GM12878 (cell line): ENCODE measurements around the gene VPS39. TPM values are rescaled to one million over a fixed set of nuclear protein-coding genes. Genes with fewer than 3 reads are reported as not detected.

Experiments
- ATAC-seq: fragments of 200-7000 bp; cut with Tn5 transposase; 3 replicates; pipeline ENCODE4 v1.9.1; 2020; ENCODE audit warnings: mild to moderate bottlenecking, moderate library complexity
- BruUV-seq: library from RNA; stranded (reverse); fragments of 400-500 nt; replicated peaks from 2 replicates; lab custom pipeline; 2021; lab: Mats Ljungman, UMichigan
- CTCF ChIA-PET: fragments of 300-600 bp; sonication (Branson Sonifier 250); formaldehyde crosslinking; extraction: SDS; loops from one replicate; lab custom pipeline; 2021; ENCODE audit warnings: inconsistent platforms; lab: Yijun Ruan, JAX
- POLR2A ChIA-PET: fragments of 350-600 bp; formaldehyde crosslinking; extraction: SDS; loops from one replicate; lab custom pipeline; 2021; ENCODE audit warnings: inconsistent platforms; lab: Charles Lee
- RAD21 ChIA-PET: fragments of 300-600 bp; sonication (Branson Sonifier 250); formaldehyde crosslinking; loops from one replicate; lab custom pipeline; 2023; ENCODE audit warnings: antibody characterized with exemption; ENCODE audit not compliant: unreplicated experiment; lab: Charles Lee
- SMC1A ChIA-PET: fragments of 300-600 bp; sonication (Branson Sonifier 250); formaldehyde crosslinking; loops from one replicate; lab custom pipeline; 2023; ENCODE audit not compliant: unreplicated experiment, uncharacterized antibody; lab: Charles Lee
- DNase-seq: peaks from one replicate; pipeline ENCODE4 v3.0.0-alpha.2; 2011; ENCODE audit warnings: low read depth, low spot score
- FAIRE-seq: peaks from 3 replicates; lab custom pipeline; 2011; peaks lifted over from hg19 to GRCh38; lab: Jason Lieb, UNC
- H2AFZ ChIP-seq: 2 replicates; pipeline ENCODE4 v1.6.0; 2011; ENCODE audit warnings: low read depth, low read length, control low read depth; ENCODE audit not compliant: control insufficient read depth
- H3K27ac ChIP-seq: 2 replicates; pipeline ENCODE4 v1.5.1; 2011; ENCODE audit warnings: control low read depth; ENCODE audit not compliant: control insufficient read depth, insufficient read depth
- H3K27me3 ChIP-seq, 2 experiments: replicated peaks in 1 of 2; 2 replicates each; pipeline versions ENCODE4 v1.6.0 to v1.6.1; 2011; ENCODE audit warnings: low read length in 1 of 2; ENCODE audit not compliant: control insufficient read depth in 2 of 2, insufficient read depth in 2 of 2
- H3K36me3 ChIP-seq, 2 experiments: 2 replicates each; pipeline ENCODE4 v1.5.1; 2011; ENCODE audit warnings: low read length in 1 of 2; ENCODE audit not compliant: control insufficient read depth in 2 of 2, insufficient read depth in 2 of 2
- H3K4me1 ChIP-seq: 2 replicates; pipeline ENCODE4 v1.6.1; 2011; ENCODE audit warnings: mild to moderate bottlenecking, low read length, moderate library complexity, mixed read lengths; ENCODE audit not compliant: control insufficient read depth, insufficient read depth
- H3K4me2 ChIP-seq: 2 replicates; pipeline ENCODE4 v1.6.0; 2011; ENCODE audit warnings: control low read depth; ENCODE audit not compliant: control insufficient read depth, insufficient read depth
- H3K4me3 ChIP-seq: fragments of 200-600 bp; sonication (generic); 2 replicates; pipeline ENCODE4 v1.5.1; 2016
- H3K79me2 ChIP-seq: 2 replicates; pipeline ENCODE4 v1.6.0; 2011; ENCODE audit warnings: low read length; ENCODE audit not compliant: control insufficient read depth, insufficient read depth
- H3K9ac ChIP-seq: 2 replicates; pipeline ENCODE4 v1.8.0; 2011; ENCODE audit warnings: low read length, control low read depth, mixed read lengths; ENCODE audit not compliant: control insufficient read depth, insufficient read depth
- H3K9me3 ChIP-seq: replicated peaks from 3 replicates; pipeline ENCODE4 v1.5.1; 2011; ENCODE audit warnings: mild to moderate bottlenecking, low read length; ENCODE audit not compliant: control insufficient read depth, insufficient read depth
- H4K20me1 ChIP-seq: 2 replicates; pipeline ENCODE4 v1.6.0; 2011; ENCODE audit not compliant: control insufficient read depth, insufficient read depth
- BCL11A ChIP-seq: IDR thresholded peaks from 2 replicates; pipeline ENCODE4 v1.6.1; 2011; ENCODE audit warnings: low read depth, low read length
- BHLHE40 ChIP-seq, 2 experiments: fragments of 450-650 bp in 1 of 2; IDR thresholded peaks; 2 replicates each; pipeline ENCODE4 v1.6.1; 2011 to 2017; ENCODE audit warnings: low read depth in 2 of 2, borderline replicate concordance in 1 of 2, improper control_type of control experiment in 1 of 2, low read length in 1 of 2, mild to moderate bottlenecking in 1 of 2
- CBX5 ChIP-seq: sonication (generic); IDR thresholded peaks from 2 replicates; pipeline ENCODE4 v1.6.1; 2016; ENCODE audit warnings: low read depth, moderate library complexity, mild to moderate bottlenecking, inconsistent platforms
- CREM ChIP-seq: IDR thresholded peaks from 2 replicates; pipeline ENCODE4 v1.6.1; 2014; ENCODE audit warnings: antibody characterized with exemption, low read depth
- JUNB ChIP-seq: IDR thresholded peaks from 2 replicates; pipeline ENCODE4 v1.6.1; 2016; ENCODE audit warnings: antibody characterized with exemption, mild to moderate bottlenecking
- NR2C2 ChIP-seq: IDR thresholded peaks from 2 replicates; pipeline ENCODE4 v1.6.1; 2011; ENCODE audit warnings: borderline replicate concordance, low read depth; ENCODE audit not compliant: control insufficient read depth, insufficient read length
- POLR2A ChIP-seq: IDR thresholded peaks from 2 replicates; pipeline ENCODE4 v1.6.1; 2011; ENCODE audit warnings: low read depth, mild to moderate bottlenecking, low read length
- SMARCA5 ChIP-seq: fragments of 450-650 bp; IDR thresholded peaks from 2 replicates; pipeline ENCODE4 v1.6.1; 2017; ENCODE audit warnings: mild to moderate bottlenecking
- ZNF217 ChIP-seq: fragments of 450-650 bp; IDR thresholded peaks from 2 replicates; pipeline ENCODE4 v1.6.1; 2017; ENCODE audit warnings: antibody characterized with exemption, mild to moderate bottlenecking
- WGBS: methylation state at CpG from one replicate; pipeline ENCODE4 v1.1.6; 2016; ENCODE audit warnings: low lambda C conversion rate; ENCODE audit not compliant: insufficient replicate concordance, insufficient coverage; ENCODE audit errors: missing lambda C conversion rate; 5-methylcytosine and 5-hydroxymethylcytosine counted together
- in situ Hi-C: fragments of 300-500 bp; cut with MboI; formaldehyde crosslinking; loops from 9 replicates; pipeline ENCODE4 v1.14.3; 2018; ENCODE audit warnings: mixed read lengths
- intact Hi-C: fragments of 100-400 bp; cut with micrococcal nuclease; formaldehyde crosslinking; loops from one replicate; pipeline ENCODE4 v1.14.2; 2022; ENCODE audit not compliant: unreplicated experiment
- polyA plus RNA-seq, 11 experiments: library from polyadenylated mRNA; depleted of rRNA in 4 of 11; unstranded in 6 of 11; stranded (reverse) in 5 of 11; fragments of >200 nt; fragmentation: Nextera tagmentation in 4 of 11; fragmentation: Illumina TruSeq in 1 of 11; extraction: Ambion mirVana in 4 of 11; extraction: Trizol in 1 of 11; gene quantifications; 1 replicate in 1 of 11; 2 replicates in 10 of 11; pipeline versions ENCODE4 v1.2.1 to v1.2.3, GENCODE V29; 2011 to 2016; ENCODE audit warnings: inconsistent platforms in 2 of 11, missing spikeins in 2 of 11, low read depth in 1 of 11
- total RNA-seq, 4 experiments: library from RNA; depleted of rRNA in 3 of 4; stranded (reverse); fragments of >200 nt in 3 of 4; fragmentation: Illumina TruSeq in 1 of 4; extraction: Trizol in 1 of 4; gene quantifications; 2 replicates each; pipeline versions ENCODE4 v1.2.1 to v1.2.3, GENCODE V29; 2013 to 2021

VPS39 gene
- total and polyA plus RNA-seq, 10 of the 15 experiments (the other 5 are each of a cell fraction or from before 2014, with no cell fraction given): 4.9 to 50.0 (median 36.2) TPM

GRCh38 chr15:42131826-42132806 lies 76.0 kb downstream of the VPS39 start:
- in situ Hi-C loops: no loop called here
- SMC1A ChIA-PET: interaction anchor here (0.6 kb wide), 1 partner anchor 269 kb away, joined by 3 read pairs; no protein-coding TSS in a partner anchor
- Histone ChIP-seq H3K27ac (no peak overlapping the region), H3K4me2 (no peak overlapping the region), H4K20me1 (no peaks in the 10 kb centered on the region; the same call in 1 of the 2 replicates), H3K4me1 (no peaks in the 10 kb centered on the region), H3K4me3 (no peak overlapping the region), H3K9me3 (no peaks in the 10 kb centered on the region), H3K36me3 (no peaks in the 10 kb centered on the region), H3K79me2 (no peaks in the 10 kb centered on the region), H2AFZ (no peak overlapping the region), H3K27me3 (no peaks in the 10 kb centered on the region), H3K9ac (no peak overlapping the region)
- TF ChIP-seq SMARCA5: no peak
- no peak for TF ChIP-seq JUNB
- no peak for TF ChIP-seq CBX5
- no peak for TF ChIP-seq ZNF217
- no peak for TF ChIP-seq NR2C2
- no peak for TF ChIP-seq BCL11A
- TF ChIP-seq BHLHE40 (IDR thresholded peaks at IDR 0.05; ENCODE audit: borderline replicate concordance in 1 of 2, low read depth in 2 of 2, low read length in 1 of 2): no peak
- TF ChIP-seq POLR2A: no peak
- TF ChIP-seq CREM: no peak
- 71% methylated on average over 9 of the region's 9 CpGs for WGBS
- POLR2A ChIA-PET: no interaction called here
- BruUV-seq: no TSS peak
- RAD21 ChIA-PET: no interaction called here
- no peak for FAIRE-seq
- no peak for DNase-seq
- CTCF ChIA-PET: interaction anchor here (0.6 to 4.1 kb wide), 5 partner anchors 46 to 1086 kb away, joined by 3 to 16 read pairs (median 4); no protein-coding TSS in a partner anchor
- intact Hi-C loops: loop anchor here (5.0 kb wide), 1 partner anchor 50 kb away; no protein-coding TSS in a partner anchor
- ATAC-seq: no peak
